Adrenal gland (tissue), 12 donors: ENCODE data around the gene KLF7. TPM values are rescaled to one million over a fixed set of nuclear protein-coding genes. Genes with fewer than 3 reads are reported as not detected.
A peak's percentile ranks its signal among the peaks of the same experiment; 100 is the strongest.

Experiments used
- DNase-seq, 7 donors: peaks; one replicate each; pipeline ENCODE4 v3.0.0-alpha.2; 2019 to 2020
- H3K27ac ChIP-seq, 5 donors: fragments of 200-600 bp; sonication (generic) in 4 of 5; 1 replicate in 3 of 5; 2 replicates in 2 of 5; pipeline versions ENCODE4 v1.5.1 to v1.8.0; 2016 to 2020; ENCODE audit warnings: mild to moderate bottlenecking in 1 of 5
- H3K27me3 ChIP-seq: fragments of 200-600 bp; 2 replicates; pipeline ENCODE4 v1.8.0; 2021
- H3K36me3 ChIP-seq, 2 donors: fragments of 200-600 bp; replicated peaks in 1 of 2; 1 replicate in 1 of 2; 2 replicates in 1 of 2; pipeline versions ENCODE4 v1.5.1 to v1.8.0; 2018 to 2022
- H3K4me1 ChIP-seq, 2 donors: fragments of 200-600 bp; replicated peaks in 1 of 2; 1 replicate in 1 of 2; 2 replicates in 1 of 2; pipeline versions ENCODE4 v1.5.1 to v1.8.0; 2018 to 2021
- H3K4me3 ChIP-seq, 4 donors: fragments of 200-600 bp; sonication (generic) in 3 of 4; one replicate each; pipeline ENCODE4 v1.5.1; 2016 to 2018
- H3K9me3 ChIP-seq, 3 donors: fragments of 200-600 bp; sonication (generic) in 1 of 3; replicated peaks in 1 of 3; 1 replicate in 2 of 3; 2 replicates in 1 of 3; pipeline versions ENCODE4 v1.5.1 to v1.8.0; 2016 to 2021
- POLR2A ChIP-seq, 2 donors: fragments of 450-650 bp; IDR thresholded peaks; one replicate each; pipeline ENCODE4 v1.6.1; 2017; ENCODE audit warnings: antibody characterized with exemption in 2 of 2, mild to moderate bottlenecking in 2 of 2, moderate library complexity in 1 of 2
- WGBS, 4 donors: extraction: QIAGEN DNeasy Blood & Tissue Kit in 2 of 4; methylation state at CpG; one replicate each; pipeline versions ENCODE4 v1.1.5 to v1.1.7; 2013 to 2017; 5-methylcytosine and 5-hydroxymethylcytosine counted together
- intact Hi-C, 2 donors: fragments of 100-400 bp; cut with DNase I; formaldehyde crosslinking; loops; one replicate each; pipeline versions ENCODE4 v1.14.1 to v1.15.0; 2022 to 2023
- polyA plus RNA-seq, 3 donors: library from polyadenylated mRNA; stranded (reverse); fragments of 200-250 nt in 2 of 3; fragments of 350-450 nt in 1 of 3; fragmentation: Illumina TruSeq in 1 of 3; extraction: RNeasy Lipid Tissue Mini Kit (QIAGEN cat#74804) in 1 of 3; gene quantifications; one replicate each; pipeline ENCODE4 v1.2.3, GENCODE V29; 2013 to 2014
- total RNA-seq, 9 donors: library from RNA; depleted of rRNA in 4 of 9; stranded (reverse); fragments of >200 nt in 4 of 9; fragments of 120-200 nt in 1 of 9; fragmentation: NEBNext Ultra II Directional in 1 of 9; extraction: Animal tissue kit (Norgen Biotek cat#: 25700) in 1 of 9; gene quantifications; one replicate each; pipeline versions ENCODE4 v1.1.0 to v1.2.4, GENCODE V29; 2013 to 2023
- TF ChIP-seq, protein P1 (sequence below), 6 experiments: fragments of 450-650 bp in 4 of 6; fragments of 200-600 bp in 2 of 6; sonication (generic) in 1 of 6; IDR thresholded peaks; 1 replicate in 5 of 6; 2 replicates in 1 of 6; pipeline versions ENCODE4 v1.5.1 to v1.8.0; 2016 to 2021; ENCODE audit warnings: antibody characterized with exemption in 6 of 6, mild to moderate bottlenecking in 2 of 6, moderate library complexity in 1 of 6
- donor health status: healthy with polysubstance abuse.
- donor health status: Bipolar disorder and iron deficiency.
- donor health status: DM: yes; HTN: yes; CAD: no.
- donor health status: DM: no; HTN: no; CAD: no.
- donor health status: DM: no; HTN: no; CAD: no.
- donor health status: DM: yes; HTN: yes; CAD: no.

KLF7 gene
- total and polyA plus RNA-seq, 12 donors = 3.6 to 45.9 (median 17.8) TPM

DNA sequence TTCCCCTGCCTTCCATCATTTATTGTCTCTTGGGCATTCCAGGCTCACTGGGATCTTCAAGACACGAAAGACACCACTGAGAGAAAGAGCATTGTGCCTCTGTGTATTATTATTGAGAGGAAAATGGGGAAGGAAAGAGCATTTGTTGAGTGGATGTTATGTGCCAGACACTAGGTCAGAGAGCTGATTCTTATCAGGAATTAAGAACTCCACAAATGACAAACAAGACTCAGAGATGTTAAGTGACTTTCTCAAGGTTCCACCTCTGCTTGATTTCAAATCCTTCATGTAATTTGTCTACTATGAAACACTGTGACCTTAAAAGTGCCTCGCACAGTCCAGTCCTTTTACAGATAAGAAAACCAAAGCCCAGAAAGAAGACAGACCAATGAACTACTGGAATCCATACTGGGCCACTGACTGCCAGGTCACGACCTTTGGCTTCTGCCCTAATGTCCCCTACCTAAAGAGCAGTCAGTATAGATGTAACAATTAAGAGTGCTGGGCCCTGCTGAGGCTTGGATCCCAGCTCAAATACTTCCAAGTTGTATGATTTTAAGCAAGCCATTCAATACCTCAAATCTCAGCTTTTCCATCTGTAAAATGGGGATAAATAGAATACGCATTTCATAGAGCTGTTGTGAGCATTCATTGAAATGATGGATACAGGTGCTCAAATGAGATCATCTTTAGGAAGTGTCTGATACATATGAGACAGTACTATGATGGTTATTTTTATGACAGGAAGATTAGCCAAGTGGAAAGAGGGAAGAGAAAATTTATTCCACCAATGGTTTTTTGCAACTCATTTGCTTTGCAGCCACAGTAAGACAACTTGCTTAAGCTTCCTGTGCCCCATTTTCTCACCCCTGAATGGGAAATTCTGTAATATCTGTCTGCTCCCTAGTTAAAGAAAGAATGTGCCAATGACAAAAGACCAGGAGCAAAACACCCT, 10.9 kb downstream of the KLF7 start:
- peaks cover 39 to 91% of the 10 kb centered on the region in 2 donors for H3K4me1 ChIP-seq
- intact Hi-C loops = loop anchor here in 1 of 2 donors (10.0 kb wide), 1 partner anchor 170 kb away; no protein-coding TSS in a partner anchor
- H3K27ac ChIP-seq = peak overlapping the region in 3 of 5 donors; percentile 15 to 46 (median 16)
- H3K36me3 ChIP-seq = no peaks in the 10 kb centered on the region
- H3K9me3 ChIP-seq = no peaks in the 10 kb centered on the region
- H3K27me3 ChIP-seq = no peaks in the 10 kb centered on the region
- 70 to 78% (median 77%) methylated on average over 4 of the region's 4 CpGs for WGBS, 4 donors
- TF ChIP-seq POLR2A (IDR thresholded peaks at IDR 0.05) = no peak
- TF ChIP-seq, protein P1, sequence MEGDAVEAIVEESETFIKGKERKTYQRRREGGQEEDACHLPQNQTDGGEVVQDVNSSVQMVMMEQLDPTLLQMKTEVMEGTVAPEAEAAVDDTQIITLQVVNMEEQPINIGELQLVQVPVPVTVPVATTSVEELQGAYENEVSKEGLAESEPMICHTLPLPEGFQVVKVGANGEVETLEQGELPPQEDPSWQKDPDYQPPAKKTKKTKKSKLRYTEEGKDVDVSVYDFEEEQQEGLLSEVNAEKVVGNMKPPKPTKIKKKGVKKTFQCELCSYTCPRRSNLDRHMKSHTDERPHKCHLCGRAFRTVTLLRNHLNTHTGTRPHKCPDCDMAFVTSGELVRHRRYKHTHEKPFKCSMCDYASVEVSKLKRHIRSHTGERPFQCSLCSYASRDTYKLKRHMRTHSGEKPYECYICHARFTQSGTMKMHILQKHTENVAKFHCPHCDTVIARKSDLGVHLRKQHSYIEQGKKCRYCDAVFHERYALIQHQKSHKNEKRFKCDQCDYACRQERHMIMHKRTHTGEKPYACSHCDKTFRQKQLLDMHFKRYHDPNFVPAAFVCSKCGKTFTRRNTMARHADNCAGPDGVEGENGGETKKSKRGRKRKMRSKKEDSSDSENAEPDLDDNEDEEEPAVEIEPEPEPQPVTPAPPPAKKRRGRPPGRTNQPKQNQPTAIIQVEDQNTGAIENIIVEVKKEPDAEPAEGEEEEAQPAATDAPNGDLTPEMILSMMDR (IDR thresholded peaks at IDR 0.05) = no peak
- no peak overlapping the region for H3K4me3 ChIP-seq
- DNase-seq = no peak

DNA sequence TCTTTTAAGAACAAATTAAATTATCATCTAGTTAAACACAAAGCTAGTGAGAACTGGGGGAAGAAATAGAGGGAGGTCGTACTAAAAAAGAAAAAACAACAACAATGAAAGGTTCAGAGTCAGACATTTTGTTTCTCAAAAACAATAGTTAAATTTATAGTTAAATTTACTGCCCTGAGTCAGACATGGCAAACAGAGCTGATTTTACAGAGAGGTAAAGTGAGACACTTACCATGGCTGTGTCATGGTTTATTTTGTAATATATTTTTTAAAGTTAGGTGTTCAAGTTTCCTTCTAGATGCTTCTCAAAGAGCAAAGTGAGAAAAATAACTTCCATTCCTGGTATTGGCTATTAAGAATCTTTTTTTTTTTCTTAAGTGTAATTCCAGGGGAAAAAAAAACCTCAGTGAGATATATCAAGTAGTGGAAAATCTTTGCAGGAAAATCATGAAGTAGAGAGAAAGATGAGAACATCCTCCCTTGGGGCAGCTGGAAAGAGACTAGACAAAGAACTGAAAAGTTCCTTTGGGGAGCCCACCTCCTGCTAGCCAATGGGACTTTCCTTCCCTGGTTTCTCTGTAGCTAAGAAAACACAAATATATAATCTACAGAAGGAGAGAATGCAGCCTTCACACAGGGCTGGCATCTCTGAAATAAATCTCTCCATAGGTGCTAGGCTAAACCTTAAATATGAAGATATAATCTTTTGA, 12.3 kb downstream of the KLF7 start:
- WGBS, 4 donors = 68 to 88% (median 76%) methylated on average over 1 of the region's 1 CpG
- intact Hi-C loops = loop anchor here in 1 of 2 donors (10.0 kb wide), 1 partner anchor 169 kb away; no protein-coding TSS in a partner anchor
- DNase-seq = no peak
- H3K27me3 ChIP-seq = no peaks in the 10 kb centered on the region
- H3K4me1 ChIP-seq = peaks cover 29 to 90% of the 10 kb centered on the region in 2 donors
- TF ChIP-seq, protein P1 (IDR thresholded peaks at IDR 0.05) = no peak
- no peak overlapping the region for H3K4me3 ChIP-seq
- no peaks in the 10 kb centered on the region for H3K9me3 ChIP-seq
- H3K36me3 ChIP-seq = no peaks in the 10 kb centered on the region
- H3K27ac ChIP-seq = peak overlapping the region in 2 of 5 donors; percentile 16 to 46

DNA sequence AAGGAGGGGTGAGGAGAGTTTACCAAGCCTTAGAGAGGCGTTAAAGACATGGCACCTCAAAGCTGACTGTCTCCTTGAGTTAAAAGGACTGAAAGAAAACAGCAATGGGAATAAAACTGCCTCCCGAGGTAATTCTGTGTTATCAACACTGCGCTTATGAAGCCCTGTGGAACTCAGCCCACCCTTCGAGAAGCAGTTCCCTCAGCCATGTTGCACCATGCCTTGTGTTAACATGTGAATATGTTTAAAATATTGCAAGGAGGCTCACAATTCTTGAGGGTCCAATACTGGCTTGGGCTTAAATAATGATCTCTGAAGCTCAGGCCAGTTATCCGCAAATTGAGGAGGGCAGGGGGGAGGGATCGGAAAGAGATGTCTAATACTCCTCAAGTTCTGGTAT, 14.7 kb downstream of the KLF7 start:
- H3K4me3 ChIP-seq = no peak overlapping the region
- H3K27me3 ChIP-seq = no peaks in the 10 kb centered on the region
- peak overlapping the region in 1 of 5 donors; percentile 38 for H3K27ac ChIP-seq
- DNase-seq = no peak
- WGBS, 4 donors = 74 to 81% (median 78%) methylated on average over 6 of the region's 6 CpGs
- H3K4me1 ChIP-seq = peaks cover 36 to 79% of the 10 kb centered on the region in 2 donors
- H3K9me3 ChIP-seq = no peaks in the 10 kb centered on the region
- TF ChIP-seq, protein P1 (IDR thresholded peaks at IDR 0.05) = no peak
- TF ChIP-seq POLR2A (IDR thresholded peaks at IDR 0.05) = no peak
- no peaks in the 10 kb centered on the region for H3K36me3 ChIP-seq
- intact Hi-C loops = loop anchor here in 1 of 2 donors (10.0 kb wide), 1 partner anchor 166 kb away; no protein-coding TSS in a partner anchor

DNA sequence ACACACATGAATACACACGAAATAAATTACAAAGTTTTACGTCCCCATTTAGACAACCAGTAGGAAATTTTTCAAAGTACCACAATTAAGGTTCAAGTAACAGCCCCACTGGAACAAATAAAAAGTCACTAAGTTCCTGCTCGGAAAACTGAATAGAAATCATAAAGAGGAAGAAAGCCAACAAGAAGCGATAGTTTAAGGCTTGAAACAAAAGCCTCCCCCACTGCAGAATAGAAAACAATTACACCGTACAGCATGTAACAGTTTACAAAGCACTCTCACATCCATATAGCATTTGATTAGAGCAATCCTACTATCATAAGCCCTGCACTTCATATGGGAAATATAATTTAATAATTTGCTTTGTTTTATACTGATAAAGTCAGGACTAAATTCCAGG, 15.5 kb downstream of the KLF7 start:
- intact Hi-C loops = loop anchor here in 1 of 2 donors (10.0 kb wide), 1 partner anchor 165 kb away; no protein-coding TSS in a partner anchor
- H3K27ac ChIP-seq = no peak overlapping the region
- no peaks in the 10 kb centered on the region for H3K36me3 ChIP-seq
- peaks cover 37 to 75% of the 10 kb centered on the region in 2 donors for H3K4me1 ChIP-seq
- no peaks in the 10 kb centered on the region for H3K9me3 ChIP-seq
- DNase-seq = no peak
- no peak for TF ChIP-seq POLR2A (IDR thresholded peaks at IDR 0.05)
- TF ChIP-seq, protein P1 (IDR thresholded peaks at IDR 0.05) = no peak
- H3K4me3 ChIP-seq = no peak overlapping the region
- 61 to 64% (median 63%) methylated on average over 5 of the region's 5 CpGs for WGBS, 4 donors
- no peaks in the 10 kb centered on the region for H3K27me3 ChIP-seq
